ENCODE data around the gene SHQ1. TPM values are rescaled to one million over a fixed set of nuclear protein-coding genes. Genes with fewer than 3 reads are reported as not detected.
A peak's percentile ranks its signal among the peaks of the same experiment; 100 is the strongest.

The SHQ1 gene
- total RNA-seq, 2 donors from 2014 or later, result 10.9 to 25.0 TPM

GRCh38 chr3:72860846-72861245 lies 12.6 kb upstream of the SHQ1 start:
- intact Hi-C loops (cut with DNase I), result no loop called here
- Histone ChIP-seq H3K4me1 (no peaks in the 10 kb centered on the region), H3K27me3 (no peaks in the 10 kb centered on the region), H3K27ac (no peak overlapping the region), H3K9ac (ENCODE audit: low read depth in 2 of 2, low read length in 2 of 2) (no peak overlapping the region), H3K4me3 (no peak overlapping the region), H3K36me3 (no peaks in the 10 kb centered on the region), H3K9me3 (no peaks in the 10 kb centered on the region)
- no peak for TF ChIP-seq CTCF (IDR thresholded peaks at IDR 0.05)
- no peak for DNase-seq

GRCh38 chr3:72860053-72860452 lies 11.8 kb upstream of the SHQ1 start:
- TF ChIP-seq CTCF (IDR thresholded peaks at IDR 0.05), result no peak
- Histone ChIP-seq H3K4me1 (no peaks in the 10 kb centered on the region), H3K27me3 (no peaks in the 10 kb centered on the region), H3K27ac (no peak overlapping the region), H3K36me3 (no peaks in the 10 kb centered on the region), H3K4me3 (no peak overlapping the region), H3K9ac (ENCODE audit: low read depth in 2 of 2, low read length in 2 of 2) (no peak overlapping the region), H3K9me3 (no peaks in the 10 kb centered on the region)
- no peak for DNase-seq
- intact Hi-C loops (cut with DNase I), result no loop called here

GRCh38 chr3:72855001-72855400 lies 6.8 kb upstream of the SHQ1 start:
- TF ChIP-seq CTCF (IDR thresholded peaks at IDR 0.05), result no peak
- Histone ChIP-seq H3K36me3 (no peaks in the 10 kb centered on the region), H3K27ac (no peak overlapping the region), H3K27me3 (no peaks in the 10 kb centered on the region), H3K9ac (ENCODE audit: low read depth in 2 of 2, low read length in 2 of 2) (no peak overlapping the region), H3K4me1 (no peaks in the 10 kb centered on the region), H3K4me3 (no peak overlapping the region), H3K9me3 (no peaks in the 10 kb centered on the region)
- intact Hi-C loops (cut with DNase I), result no loop called here
- DNase-seq, result no peak

GRCh38 chr3:72848703-72849081 lies 447 bp upstream of the SHQ1 start:
- peaks cover 7% of the 10 kb centered on the region for H3K4me1 ChIP-seq
- H3K4me3 ChIP-seq, result peak overlapping the region; percentile 74
- no peak overlapping the region for H3K27ac ChIP-seq
- TF ChIP-seq CTCF (IDR thresholded peaks at IDR 0.05), result no peak
- H3K27me3 ChIP-seq, result no peaks in the 10 kb centered on the region
- no peak for DNase-seq
- H3K9me3 ChIP-seq, result no peaks in the 10 kb centered on the region
- H3K9ac ChIP-seq (ENCODE audit: low read depth in 2 of 2, low read length in 2 of 2), result peak overlapping the region in 1 of 2 donors; percentile 91
- no peaks in the 10 kb centered on the region for H3K36me3 ChIP-seq
- intact Hi-C loops (cut with DNase I), result loop anchor here (10.0 kb wide), 1 partner anchor 206 kb away; no protein-coding TSS in a partner anchor

GRCh38 chr3:72847282-72847681 lies 963 bp downstream of the SHQ1 start:
- peak overlapping the region; percentile 79 to 91 for H3K9ac ChIP-seq (ENCODE audit: low read depth in 2 of 2, low read length in 2 of 2)
- H3K27ac ChIP-seq, result no peak overlapping the region
- H3K36me3 ChIP-seq, result no peaks in the 10 kb centered on the region

More at GRCh38 chr3:72847282-72847681, 963 bp downstream of the SHQ1 start:
- DNase-seq, result no peak
- Histone ChIP-seq H3K4me3 (peak overlapping the region; percentile 74), H3K4me1 (peaks cover 7% of the 10 kb centered on the region), H3K27me3 (no peaks in the 10 kb centered on the region), H3K9me3 (no peaks in the 10 kb centered on the region)
- intact Hi-C loops (cut with DNase I), result loop anchor here (10.0 kb wide), 1 partner anchor 208 kb away; no protein-coding TSS in a partner anchor
- TF ChIP-seq CTCF (IDR thresholded peaks at IDR 0.05), result no peak

Measured in colonic mucosa (tissue), 4 donors.